B cell (primary cell): ENCODE data around the gene CAPRIN1.

Experiments used
- EZH2 ChIP-seq: IDR thresholded peaks from 2 replicates; pipeline ENCODE4 v1.6.1; 2012; ENCODE audit warnings: borderline replicate concordance, low read depth, mild to moderate bottlenecking, moderate library complexity, low read length; ENCODE audit not compliant: insufficient read depth, poor library complexity, severe bottlenecking
- TF ChIP-seq, protein P1 (sequence below): fragments of 200-600 bp; IDR thresholded peaks from one replicate; pipeline ENCODE4 v1.8.0; 2022; ENCODE audit warnings: antibody characterized with exemption, mild to moderate bottlenecking

GRCh38 chr11:34044664-34045485 is 6.7 kb upstream of the CAPRIN1 start:
- TF ChIP-seq, protein P1, sequence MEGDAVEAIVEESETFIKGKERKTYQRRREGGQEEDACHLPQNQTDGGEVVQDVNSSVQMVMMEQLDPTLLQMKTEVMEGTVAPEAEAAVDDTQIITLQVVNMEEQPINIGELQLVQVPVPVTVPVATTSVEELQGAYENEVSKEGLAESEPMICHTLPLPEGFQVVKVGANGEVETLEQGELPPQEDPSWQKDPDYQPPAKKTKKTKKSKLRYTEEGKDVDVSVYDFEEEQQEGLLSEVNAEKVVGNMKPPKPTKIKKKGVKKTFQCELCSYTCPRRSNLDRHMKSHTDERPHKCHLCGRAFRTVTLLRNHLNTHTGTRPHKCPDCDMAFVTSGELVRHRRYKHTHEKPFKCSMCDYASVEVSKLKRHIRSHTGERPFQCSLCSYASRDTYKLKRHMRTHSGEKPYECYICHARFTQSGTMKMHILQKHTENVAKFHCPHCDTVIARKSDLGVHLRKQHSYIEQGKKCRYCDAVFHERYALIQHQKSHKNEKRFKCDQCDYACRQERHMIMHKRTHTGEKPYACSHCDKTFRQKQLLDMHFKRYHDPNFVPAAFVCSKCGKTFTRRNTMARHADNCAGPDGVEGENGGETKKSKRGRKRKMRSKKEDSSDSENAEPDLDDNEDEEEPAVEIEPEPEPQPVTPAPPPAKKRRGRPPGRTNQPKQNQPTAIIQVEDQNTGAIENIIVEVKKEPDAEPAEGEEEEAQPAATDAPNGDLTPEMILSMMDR = no peak
- no peak for TF ChIP-seq EZH2
